ENCODE measurements around the gene C1orf167.
"Not testable (repeated sequence)": the region's sequence is repeated elsewhere in the genome, so short reads cannot be mapped to it uniquely, and the experiment has no call there.

The C1orf167 gene

DNA sequence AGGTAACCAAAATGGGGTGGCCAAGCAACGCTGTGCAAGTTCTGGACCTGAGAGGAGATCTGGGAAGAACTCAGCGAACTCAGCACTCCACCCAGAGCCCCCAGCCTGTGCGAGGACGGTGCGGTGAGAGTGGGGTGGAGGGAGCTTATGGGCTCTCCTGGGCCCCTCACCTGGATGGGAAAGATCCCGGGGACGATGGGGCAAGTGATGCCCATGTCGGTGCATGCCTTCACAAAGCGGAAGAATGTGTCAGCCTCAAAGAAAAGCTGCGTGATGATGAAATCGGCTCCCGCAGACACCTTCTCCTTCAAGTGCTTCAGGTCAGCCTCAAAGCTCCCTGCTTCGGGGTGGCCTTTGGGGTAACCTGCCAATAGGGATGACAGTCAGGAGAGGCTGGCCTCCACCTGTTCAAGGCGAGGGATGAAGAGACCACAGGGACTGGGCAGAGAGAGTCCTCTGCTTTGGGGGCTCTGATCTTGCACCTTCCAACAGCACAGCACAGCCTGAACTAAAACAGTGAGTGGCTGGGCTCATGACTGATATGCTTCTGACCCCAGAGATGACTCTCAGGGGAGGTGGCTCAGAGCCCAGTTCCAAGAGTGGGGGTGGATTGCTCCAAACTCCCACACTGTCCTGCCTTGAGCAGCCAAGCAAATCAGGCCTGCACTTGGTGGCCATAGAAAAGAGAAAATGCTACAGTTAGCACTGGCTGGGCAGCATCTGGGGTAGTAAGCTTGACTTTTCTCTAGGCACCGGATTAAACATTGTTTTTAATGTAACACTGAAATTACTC is 34.2 kb downstream of the C1orf167 start:
- Mint-ChIP-seq H3K4me3 (no peak overlapping the region), H3K9me3 (no peaks in the 10 kb centered on the region), H3K27me3 (no peaks in the 10 kb centered on the region), H3K36me3 (ENCODE audit: insufficient read depth) (peaks cover 27% of the 10 kb centered on the region), H3K4me1 (peaks cover 15% of the 10 kb centered on the region), H3K27ac (ENCODE audit: low read depth) (no peak overlapping the region)
- ATAC-seq (replicated peaks; ENCODE audit: extremely low read depth, poor library complexity, severe bottlenecking): no peak
- no peak for DNase-seq (ENCODE audit: low spot score in 2 of 2)

GRCh38 chr1:11797525-11798216 is 35.7 kb downstream of the C1orf167 start:
- H3K4me1 Mint-ChIP-seq: peaks cover 17% of the 10 kb centered on the region
- H3K27me3 Mint-ChIP-seq: no peaks in the 10 kb centered on the region
- DNase-seq (ENCODE audit: low spot score in 2 of 2): no peak
- H3K4me3 Mint-ChIP-seq: no peak overlapping the region
- no peak overlapping the region for H3K27ac Mint-ChIP-seq (ENCODE audit: low read depth)
- H3K9me3 Mint-ChIP-seq: no peaks in the 10 kb centered on the region
- no peak for ATAC-seq (replicated peaks; ENCODE audit: extremely low read depth, poor library complexity, severe bottlenecking)
- peaks cover 26% of the 10 kb centered on the region for H3K36me3 Mint-ChIP-seq (ENCODE audit: insufficient read depth)

- ATAC-seq (replicated peaks; ENCODE audit: extremely low read depth, poor library complexity, severe bottlenecking): no peak
Observed at GRCh38 chr1:11799099-11799498, 37.1 kb downstream of the C1orf167 start.

GRCh38 chr1:11799896-11800295 is 37.9 kb downstream of the C1orf167 start:
- no peak for DNase-seq (ENCODE audit: low spot score in 2 of 2)
- Mint-ChIP-seq H3K27ac (ENCODE audit: low read depth) (no peak overlapping the region), H3K4me1 (peaks cover 39% of the 10 kb centered on the region), H3K9me3 (no peaks in the 10 kb centered on the region), H3K27me3 (no peaks in the 10 kb centered on the region), H3K4me3 (no peak overlapping the region), H3K36me3 (ENCODE audit: insufficient read depth) (peaks cover 21% of the 10 kb centered on the region)
- ATAC-seq (replicated peaks; ENCODE audit: extremely low read depth, poor library complexity, severe bottlenecking): no peak

More at GRCh38 chr1:11799099-11799498, 37.1 kb downstream of the C1orf167 start:
- H3K4me3 Mint-ChIP-seq: no peak overlapping the region
- H3K4me1 Mint-ChIP-seq: peaks cover 31% of the 10 kb centered on the region
- H3K27me3 Mint-ChIP-seq: no peaks in the 10 kb centered on the region
- H3K9me3 Mint-ChIP-seq: no peaks in the 10 kb centered on the region
- H3K36me3 Mint-ChIP-seq (ENCODE audit: insufficient read depth): peaks cover 24% of the 10 kb centered on the region
- DNase-seq (ENCODE audit: low spot score in 2 of 2): no peak
- H3K27ac Mint-ChIP-seq (ENCODE audit: low read depth): no peak overlapping the region

GRCh38 chr1:11800391-11800755 is 38.4 kb downstream of the C1orf167 start:
- Mint-ChIP-seq H3K9me3 (no peaks in the 10 kb centered on the region), H3K27me3 (no peaks in the 10 kb centered on the region), H3K4me1 (peaks cover 42% of the 10 kb centered on the region), H3K36me3 (ENCODE audit: insufficient read depth) (peaks cover 21% of the 10 kb centered on the region), H3K4me3 (no peak overlapping the region), H3K27ac (ENCODE audit: low read depth) (no peak overlapping the region)
- DNase-seq (ENCODE audit: low spot score in 2 of 2) (no peak), ATAC-seq (replicated peaks; ENCODE audit: extremely low read depth, poor library complexity, severe bottlenecking) (no peak)

GRCh38 chr1:11800756-11801433 is 38.9 kb downstream of the C1orf167 start:
- H3K36me3 Mint-ChIP-seq (ENCODE audit: insufficient read depth): peaks cover 23% of the 10 kb centered on the region
- no peak for ATAC-seq (replicated peaks; ENCODE audit: extremely low read depth, poor library complexity, severe bottlenecking)
- no peaks in the 10 kb centered on the region for H3K27me3 Mint-ChIP-seq
- no peak for DNase-seq (ENCODE audit: low spot score in 2 of 2)
- H3K27ac Mint-ChIP-seq (ENCODE audit: low read depth): no peak overlapping the region
- H3K4me1 Mint-ChIP-seq: peaks cover 44% of the 10 kb centered on the region
- H3K9me3 Mint-ChIP-seq: no peaks in the 10 kb centered on the region
- H3K4me3 Mint-ChIP-seq: no peak overlapping the region

GRCh38 chr1:11802616-11802972 is 40.6 kb downstream of the C1orf167 start:
- Mint-ChIP-seq H3K4me3 (peak overlapping the region; percentile 100), H3K27ac (ENCODE audit: low read depth) (no peak overlapping the region), H3K36me3 (ENCODE audit: insufficient read depth) (peaks cover 29% of the 10 kb centered on the region), H3K27me3 (no peaks in the 10 kb centered on the region), H3K4me1 (peaks cover 61% of the 10 kb centered on the region), H3K9me3 (no peaks in the 10 kb centered on the region)
- DNase-seq (ENCODE audit: low spot score in 2 of 2) (no peak), ATAC-seq (replicated peaks; ENCODE audit: extremely low read depth, poor library complexity, severe bottlenecking) (no peak)

DNA sequence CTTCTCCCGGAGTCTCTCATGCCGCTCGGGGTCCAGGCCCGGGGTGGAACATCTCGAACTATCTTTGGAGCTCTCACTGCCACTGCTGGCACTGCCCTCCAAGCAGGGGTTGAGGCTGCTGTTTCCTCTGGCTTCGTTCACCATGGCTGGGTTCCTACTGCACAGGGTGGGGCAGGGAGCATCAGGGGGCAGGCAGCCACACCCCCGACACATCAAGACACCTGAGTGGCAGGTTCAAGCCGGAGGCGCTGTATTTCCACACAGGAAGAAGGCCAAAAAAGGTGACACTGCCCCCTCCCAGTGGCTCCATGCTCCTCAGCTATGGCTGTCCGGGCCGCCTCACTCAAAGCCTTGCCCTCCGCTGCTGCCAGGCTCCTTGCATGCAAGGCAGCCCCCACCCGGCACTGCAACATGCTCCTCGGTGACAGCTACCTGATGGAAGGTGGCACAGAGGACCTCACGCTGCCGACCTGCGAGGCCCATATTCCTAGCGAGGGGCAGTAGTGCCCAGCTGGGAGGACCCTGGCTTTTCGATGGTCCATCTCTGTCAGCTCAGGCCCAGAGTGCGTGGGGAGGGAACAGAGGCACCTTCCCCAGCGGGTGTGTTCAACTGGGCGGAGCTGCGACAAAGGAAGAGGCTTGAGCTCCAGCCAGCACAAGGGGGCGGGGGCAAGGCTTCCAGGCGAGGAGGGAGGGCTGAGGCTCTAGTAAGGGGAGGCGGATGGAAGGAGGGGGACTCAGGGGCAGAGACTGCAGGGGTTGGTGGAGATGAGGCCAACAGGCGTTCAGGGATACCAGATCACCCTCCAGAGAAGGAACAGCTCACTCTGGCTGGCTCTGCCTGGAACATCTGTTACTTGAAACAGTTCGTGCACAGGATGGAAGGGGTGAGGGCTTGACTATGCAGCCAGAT is 41.2 kb downstream of the C1orf167 start:
- H3K27ac Mint-ChIP-seq (ENCODE audit: low read depth): peak overlapping the region; percentile 70
- H3K9me3 Mint-ChIP-seq: no peaks in the 10 kb centered on the region
- H3K4me1 Mint-ChIP-seq: peaks cover 66% of the 10 kb centered on the region
- H3K36me3 Mint-ChIP-seq (ENCODE audit: insufficient read depth): peaks cover 32% of the 10 kb centered on the region
- ATAC-seq (replicated peaks; ENCODE audit: extremely low read depth, poor library complexity, severe bottlenecking) (peak; percentile 35), DNase-seq (ENCODE audit: low spot score in 2 of 2) (peak; percentile 42 to 66)
- peak overlapping the region; percentile 100 for H3K4me3 Mint-ChIP-seq
- no peaks in the 10 kb centered on the region for H3K27me3 Mint-ChIP-seq

DNA sequence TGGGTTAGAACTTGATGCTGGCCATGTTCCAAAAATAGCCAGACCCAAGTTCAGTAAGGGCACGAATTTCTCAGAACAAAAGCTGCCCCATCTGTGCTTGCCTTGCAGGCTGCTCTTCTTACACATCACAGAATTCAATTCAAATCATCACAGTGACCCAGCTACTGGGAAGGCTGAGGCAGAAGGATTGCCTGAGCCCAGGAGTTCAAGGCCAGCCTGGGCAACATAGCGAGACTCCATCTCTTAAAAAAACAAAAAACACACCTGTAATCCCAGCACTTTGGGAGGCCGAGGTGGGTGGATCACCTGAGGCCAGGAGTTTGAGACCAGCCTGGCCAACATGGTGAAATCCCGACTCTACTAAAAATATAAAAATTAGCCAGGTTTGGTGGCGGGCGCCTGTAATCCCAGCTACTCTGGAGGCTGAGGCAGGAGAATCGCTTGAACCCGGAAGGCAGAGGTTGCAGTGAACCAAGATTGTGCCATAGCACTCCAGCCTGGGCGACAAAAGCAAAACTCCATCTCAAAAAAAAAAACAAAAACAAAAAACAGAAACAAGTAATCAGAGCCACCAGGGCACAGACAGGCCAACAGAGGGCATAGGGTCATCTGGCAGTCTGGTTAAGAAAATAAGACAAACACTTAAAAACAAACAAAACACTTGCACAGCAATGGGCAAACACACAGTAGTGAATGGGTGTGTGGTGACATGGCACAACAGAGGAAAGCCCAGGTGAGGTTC is 42.1 kb downstream of the C1orf167 start:
- peaks cover 30% of the 10 kb centered on the region for H3K36me3 Mint-ChIP-seq (ENCODE audit: insufficient read depth)
- not testable (repeated sequence) for DNase-seq (ENCODE audit: low spot score in 2 of 2); ATAC-seq (replicated peaks; ENCODE audit: extremely low read depth, poor library complexity, severe bottlenecking); H3K27me3 Mint-ChIP-seq; H3K9me3 Mint-ChIP-seq
- H3K4me3 Mint-ChIP-seq: peak overlapping the region; percentile 100
- peak overlapping the region; percentile 99 for H3K27ac Mint-ChIP-seq (ENCODE audit: low read depth)
- peaks cover 68% of the 10 kb centered on the region for H3K4me1 Mint-ChIP-seq

GRCh38 chr1:11804666-11805421 is 42.9 kb downstream of the C1orf167 start:
- ATAC-seq (replicated peaks; ENCODE audit: extremely low read depth, poor library complexity, severe bottlenecking) (no peak), DNase-seq (ENCODE audit: low spot score in 2 of 2) (no peak)
- H3K9me3 Mint-ChIP-seq: no peaks in the 10 kb centered on the region
- no peaks in the 10 kb centered on the region for H3K27me3 Mint-ChIP-seq
- H3K4me1 Mint-ChIP-seq: peaks cover 73% of the 10 kb centered on the region
- peak overlapping the region; percentile 99 for H3K27ac Mint-ChIP-seq (ENCODE audit: low read depth)
- peak overlapping the region; percentile 100 for H3K4me3 Mint-ChIP-seq
- H3K36me3 Mint-ChIP-seq (ENCODE audit: insufficient read depth): peaks cover 27% of the 10 kb centered on the region
